Non-pigmented ciliary epithelial cell (primary cell): ENCODE results near the gene CST6.
"Not testable (repeated sequence)": the region's sequence is repeated elsewhere in the genome, so short reads cannot be mapped to it uniquely, and the experiment has no call there.

Source experiments
- DNase-seq: peaks from one replicate; pipeline ENCODE4 v3.0.0-alpha.2; 2010; ENCODE audit warnings: low read depth

Gene CST6

DNA sequence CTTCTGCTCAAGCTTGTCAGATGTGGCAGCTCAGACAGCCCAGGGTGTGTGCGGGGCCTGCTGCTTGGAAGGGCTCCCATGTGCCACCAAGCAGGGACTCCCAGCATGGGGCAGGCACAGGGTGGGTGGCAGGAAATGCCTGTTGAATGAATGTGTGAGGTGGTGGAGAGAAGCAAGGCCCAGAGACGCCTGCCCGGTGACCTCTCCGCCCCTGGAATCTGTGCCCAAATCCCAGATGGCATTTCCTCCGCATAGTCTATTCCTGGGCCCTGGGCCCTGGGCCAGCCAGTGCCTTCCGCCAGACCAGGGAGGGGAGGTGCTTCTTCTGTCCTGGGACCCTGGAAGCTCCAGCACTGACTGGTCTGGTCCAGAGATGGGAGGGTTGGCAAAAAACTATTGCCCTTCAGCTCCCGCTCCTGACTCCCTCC lies 3.7 kb downstream of the CST6 start:
- no peak for DNase-seq

DNA sequence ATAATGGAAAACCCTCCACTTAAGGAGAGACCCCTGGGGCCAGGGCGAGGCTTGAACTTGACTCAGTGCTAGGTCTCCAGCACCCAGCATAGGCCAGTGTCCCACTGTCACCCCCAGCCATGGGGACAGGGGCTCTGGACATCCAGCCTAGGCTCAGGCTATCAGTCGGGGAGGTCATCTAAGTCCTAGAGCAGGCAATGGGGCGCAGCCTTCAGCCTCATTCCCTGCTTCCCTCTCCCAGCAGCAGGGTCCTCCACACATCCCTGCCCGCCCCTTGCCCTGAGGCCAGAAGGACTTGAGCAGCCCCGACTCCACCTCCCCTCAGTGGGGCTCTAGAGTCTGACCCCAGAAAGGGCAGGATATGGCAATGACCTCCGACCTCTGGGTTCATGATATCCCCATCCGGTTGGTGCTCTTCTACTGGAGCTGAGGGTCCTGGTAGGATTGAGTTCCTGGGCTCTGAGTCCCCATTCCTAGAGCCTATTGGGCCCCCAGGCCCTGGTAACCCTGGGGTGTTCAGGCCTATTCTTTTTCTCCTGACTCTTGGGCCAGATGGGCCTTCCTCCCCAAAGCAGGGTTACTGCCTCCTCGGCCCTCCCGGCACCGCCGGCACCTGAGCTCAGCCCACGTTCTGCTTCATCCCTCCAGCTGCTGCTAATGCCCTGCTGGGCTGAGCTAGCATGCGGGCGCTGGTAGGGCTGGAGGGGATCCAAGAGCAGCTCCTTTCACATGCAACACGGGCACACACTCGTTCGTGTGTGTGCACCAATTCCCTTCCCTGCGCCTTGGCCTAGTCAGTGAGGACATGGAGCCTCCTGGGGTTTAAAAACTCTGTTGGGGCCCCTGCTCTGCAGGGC lies 4.4 kb downstream of the CST6 start:
- DNase-seq, result no peak

DNA sequence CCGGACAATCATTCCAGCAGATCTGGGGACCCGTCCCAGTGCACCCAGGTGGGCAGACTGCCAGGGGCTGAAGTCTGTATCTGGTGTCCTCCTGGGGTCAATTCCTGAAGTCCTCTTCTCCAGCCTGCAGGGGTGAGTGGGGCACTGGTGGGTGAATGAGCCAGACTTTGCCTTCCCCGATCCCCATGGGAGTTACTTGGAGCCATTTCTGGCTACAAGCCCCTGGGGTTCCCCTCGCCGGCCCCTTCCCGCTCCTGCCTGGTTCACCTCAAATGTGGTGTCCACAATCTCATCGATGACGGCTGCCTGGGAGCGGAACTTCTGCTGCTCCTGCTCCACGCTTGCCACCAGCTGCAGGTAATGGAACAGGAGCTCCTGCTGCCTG lies 5.0 kb downstream of the CST6 start:
- no peak for DNase-seq

DNA sequence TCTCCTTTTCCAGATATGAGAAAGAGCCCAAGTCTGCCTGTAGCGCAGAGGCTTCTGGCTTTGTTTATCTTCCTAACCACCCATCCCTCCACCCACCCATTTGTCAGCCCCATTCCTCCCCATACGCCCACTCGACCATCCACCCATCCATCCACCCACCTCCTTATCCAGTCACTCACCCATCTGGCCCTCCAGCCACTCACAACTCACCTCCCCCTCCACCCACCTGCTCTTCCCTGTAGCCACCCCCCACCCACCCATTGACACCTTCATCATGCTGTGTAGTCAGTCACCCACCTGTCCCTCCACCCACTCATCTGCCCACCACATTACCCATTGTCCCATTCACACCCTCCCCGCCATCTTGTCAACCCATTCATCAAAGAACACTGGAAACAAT lies 5.5 kb downstream of the CST6 start:
- DNase-seq, result no peak

DNA sequence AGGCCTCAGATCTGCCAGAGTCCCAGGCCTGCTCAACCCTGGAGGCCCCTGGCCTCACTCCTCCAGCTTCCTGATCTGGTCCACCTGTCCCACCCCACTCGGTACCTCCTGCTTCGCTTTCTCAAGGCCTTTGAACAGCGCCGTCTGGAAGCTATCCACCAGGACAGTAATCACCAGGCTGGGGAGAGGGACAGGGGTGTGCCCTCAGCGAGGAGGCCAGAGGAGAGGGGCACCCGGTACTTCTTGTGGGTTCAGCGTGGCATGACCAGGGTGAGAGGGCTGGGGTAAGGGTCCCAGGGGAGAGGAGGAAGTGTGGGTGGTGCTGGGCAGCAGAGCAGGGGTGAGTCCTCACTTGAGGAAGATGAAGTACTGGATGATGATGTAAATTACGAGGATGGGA lies 8.4 kb downstream of the CST6 start:
- DNase-seq, result no peak

DNA sequence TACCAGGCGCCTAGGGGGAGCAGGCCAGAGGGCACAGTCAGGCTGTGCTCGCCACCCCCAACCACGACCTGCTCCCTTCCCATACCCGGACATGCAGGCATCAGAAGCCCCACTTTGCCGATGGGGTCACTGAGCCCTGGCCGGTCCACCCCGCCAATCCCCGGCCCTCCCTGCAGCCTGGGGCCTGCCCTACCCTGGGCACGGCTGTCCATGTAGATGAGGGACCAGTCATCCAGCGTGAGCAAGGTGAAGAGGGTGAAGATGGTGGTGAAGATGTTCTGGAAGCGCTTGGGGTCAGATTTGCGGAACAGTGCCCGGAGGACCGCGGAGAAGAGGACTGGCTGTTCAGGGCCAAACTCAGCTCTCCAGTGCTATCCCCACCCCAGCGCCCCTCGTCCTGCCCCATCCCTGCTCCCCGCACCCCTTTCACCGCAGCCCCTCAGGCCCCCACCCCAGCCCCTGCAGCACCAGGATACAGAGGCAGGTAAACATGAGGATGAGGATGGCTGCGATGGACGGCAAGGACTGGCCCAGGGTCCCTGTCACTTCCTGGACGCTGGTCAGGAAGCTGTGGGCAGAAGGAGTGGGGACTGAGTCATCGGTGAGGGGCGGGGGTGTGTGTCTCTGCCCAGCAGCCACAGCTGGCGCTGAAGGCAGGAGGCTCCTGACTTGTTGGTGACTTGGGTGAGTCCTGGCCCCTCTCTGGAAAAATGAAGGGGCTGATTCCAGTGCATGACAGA lies 9.0 kb downstream of the CST6 start:
- DNase-seq, result no peak

DNA sequence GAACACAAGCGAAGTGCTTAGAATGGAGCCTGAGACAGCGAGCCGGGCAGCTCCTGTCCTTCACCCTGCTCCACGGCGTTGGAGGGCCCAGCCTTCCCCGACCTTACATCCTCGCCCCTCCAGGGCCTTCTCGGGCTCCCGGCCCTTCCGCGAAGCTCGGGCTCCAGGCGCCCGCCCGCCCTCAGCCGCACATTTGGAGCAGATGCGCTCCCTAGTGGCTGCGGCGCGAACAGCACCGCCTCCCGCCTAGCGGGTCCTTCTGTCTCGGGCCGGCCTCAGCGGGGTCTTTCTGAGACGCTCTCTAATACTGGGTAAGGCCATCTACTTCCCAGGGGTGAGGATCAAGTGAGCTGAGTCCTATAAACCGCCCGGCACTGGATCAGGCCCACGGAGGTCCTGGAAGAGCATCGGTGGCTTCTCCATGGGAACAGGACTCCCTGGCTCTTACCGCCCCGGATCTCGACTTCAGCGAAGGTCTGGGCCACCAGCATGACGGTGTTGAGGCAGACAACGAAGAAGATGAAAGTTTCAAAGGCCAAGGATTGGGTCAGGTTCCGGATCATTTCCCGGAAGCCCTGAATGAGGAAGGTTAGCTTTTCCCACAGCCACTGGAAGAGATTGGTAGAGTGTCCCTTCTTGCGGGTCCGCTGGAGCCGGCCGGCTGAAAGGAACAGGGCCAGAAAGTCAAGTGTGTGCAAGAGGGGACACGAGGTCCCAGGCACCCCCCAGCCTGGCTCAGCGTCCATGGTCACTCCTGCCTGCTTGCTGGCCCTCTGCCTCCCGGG lies 10.8 kb downstream of the CST6 start:
- no peak for DNase-seq

DNA sequence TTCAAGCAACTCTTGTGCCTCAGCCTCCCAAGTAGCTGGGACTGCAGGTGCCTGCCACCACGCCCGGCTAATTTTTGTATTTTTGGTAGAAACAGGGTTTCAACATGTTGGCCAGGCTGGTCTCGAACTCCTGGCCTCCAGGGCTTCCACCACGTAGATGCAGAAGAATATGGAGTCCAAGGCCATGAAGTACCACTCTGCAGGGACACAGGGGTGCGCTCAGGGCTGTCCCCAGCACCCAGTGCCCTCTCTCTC lies 11.3 kb downstream of the CST6 start:
- not testable (repeated sequence) for DNase-seq

DNA sequence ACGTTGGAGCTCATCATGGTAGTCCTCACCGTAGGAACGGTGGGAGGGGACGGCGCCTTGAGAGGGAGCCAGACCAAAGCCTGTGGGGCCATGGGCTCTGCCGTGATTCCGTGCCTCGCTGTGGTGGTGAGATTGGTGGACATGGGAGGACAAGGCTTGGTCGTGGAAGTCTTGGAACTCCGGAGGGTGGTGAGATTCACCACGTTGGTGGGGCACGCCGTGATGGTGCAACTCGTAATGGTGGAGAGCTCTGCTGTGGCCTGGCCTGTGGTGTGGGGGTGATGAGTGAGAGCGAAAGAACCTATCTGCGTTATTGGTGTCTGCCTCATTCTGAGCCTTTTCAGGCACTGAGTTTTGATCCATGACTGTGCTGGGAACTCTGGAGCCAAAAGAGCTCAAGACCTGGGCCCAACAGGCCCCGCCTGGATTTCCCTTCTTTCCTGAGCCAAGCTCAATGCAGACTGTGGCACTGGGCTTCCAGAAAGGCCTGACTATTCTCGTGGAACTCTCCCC lies 14.3 kb downstream of the CST6 start, which contains the start of gene CATSPER1:
CATSPER1 (minus strand) TSS at position 463 of the 513 bp plus-strand sequence; CDS start at position 363, 100 bp downstream.
- DNase-seq, result no peak

DNA sequence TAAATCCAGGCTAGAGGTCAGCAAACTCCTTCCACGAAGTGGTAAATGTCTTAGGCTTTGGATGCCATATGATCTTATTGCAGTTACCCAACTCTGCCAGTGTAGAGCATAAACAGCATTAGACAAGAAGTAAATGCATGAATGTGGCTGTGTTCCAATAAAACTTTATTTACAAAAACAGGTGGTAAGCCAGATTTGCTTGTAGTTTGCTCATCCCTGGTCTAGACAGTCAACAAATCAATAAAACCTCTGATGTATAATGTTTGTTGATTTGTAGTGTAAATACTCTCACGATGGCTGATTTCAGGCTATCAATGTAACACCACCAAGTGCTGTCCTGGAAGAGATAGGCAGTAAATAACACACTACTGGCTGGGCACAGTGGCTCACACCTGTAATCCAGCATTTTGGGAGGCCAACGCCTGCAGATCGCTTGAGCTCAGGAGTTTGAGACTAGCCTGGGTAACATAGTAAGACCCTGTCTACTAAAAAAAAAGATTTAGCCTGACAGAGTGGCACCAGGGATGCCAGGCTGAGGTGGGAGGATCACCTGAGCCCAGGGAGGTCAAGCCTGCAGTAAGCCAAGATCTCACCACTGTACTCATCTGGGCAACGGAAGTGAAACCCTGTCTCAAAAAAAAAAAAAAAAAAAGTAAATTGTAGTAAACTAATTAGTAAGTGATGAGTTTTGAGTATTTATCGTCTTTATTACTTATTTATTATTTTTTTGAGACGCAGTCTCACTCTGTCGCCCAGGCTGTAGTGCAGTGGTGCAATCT lies 21.3 kb downstream of the CST6 start:
- DNase-seq, result no peak

DNA sequence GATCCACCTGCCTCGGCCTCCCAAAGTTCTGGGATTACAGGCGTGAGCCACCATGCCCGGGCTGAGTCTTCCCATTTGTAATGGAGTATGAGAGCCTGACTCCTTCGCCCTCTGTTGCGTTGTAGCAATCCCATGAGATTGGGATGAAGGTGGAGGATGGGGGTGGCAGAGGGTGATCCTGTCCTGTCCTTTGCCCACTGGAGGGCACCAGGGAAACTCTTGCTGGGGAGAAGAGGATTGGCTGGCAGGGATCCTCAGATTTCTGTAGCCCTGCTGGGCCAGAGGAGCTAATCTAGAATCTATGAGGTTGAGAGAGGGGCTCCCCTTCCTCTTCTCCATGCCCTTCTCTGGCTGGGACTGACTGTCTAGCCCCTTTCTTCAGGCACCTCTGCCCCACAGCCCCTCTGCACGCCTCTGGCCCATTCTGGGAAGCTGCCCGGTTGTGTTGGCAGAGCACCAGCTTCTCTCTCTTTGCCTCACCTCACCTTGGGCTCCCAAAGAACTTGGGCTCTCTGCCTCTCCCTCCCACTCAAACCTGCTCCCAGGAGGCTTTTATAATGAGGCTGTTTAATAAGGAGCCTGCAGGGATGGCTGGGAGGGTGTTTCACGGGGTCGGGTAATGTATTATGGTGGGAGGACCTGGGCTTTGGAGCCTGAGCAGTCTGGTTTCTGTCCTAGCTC lies 24.0 kb downstream of the CST6 start:
- DNase-seq, result no peak

DNA sequence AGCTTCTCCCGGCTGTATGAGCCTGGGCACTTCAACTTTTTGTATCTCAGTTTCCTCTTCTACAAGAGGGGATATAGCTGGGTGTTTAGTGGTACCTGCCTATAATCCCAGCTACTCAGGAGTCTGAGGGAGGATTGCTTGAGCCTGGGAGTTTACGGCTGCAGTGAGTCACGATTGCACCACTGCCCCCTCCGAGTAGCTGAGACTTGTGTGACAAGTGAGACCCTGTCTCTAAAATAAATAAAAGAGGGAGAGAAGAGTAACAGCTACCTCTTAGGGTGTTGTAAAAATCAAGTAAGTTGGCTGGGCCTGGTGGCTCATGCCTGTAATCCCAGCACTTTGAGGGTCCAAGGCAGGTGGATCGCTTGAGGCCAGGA lies 24.5 kb downstream of the CST6 start:
- DNase-seq, result no peak

DNA sequence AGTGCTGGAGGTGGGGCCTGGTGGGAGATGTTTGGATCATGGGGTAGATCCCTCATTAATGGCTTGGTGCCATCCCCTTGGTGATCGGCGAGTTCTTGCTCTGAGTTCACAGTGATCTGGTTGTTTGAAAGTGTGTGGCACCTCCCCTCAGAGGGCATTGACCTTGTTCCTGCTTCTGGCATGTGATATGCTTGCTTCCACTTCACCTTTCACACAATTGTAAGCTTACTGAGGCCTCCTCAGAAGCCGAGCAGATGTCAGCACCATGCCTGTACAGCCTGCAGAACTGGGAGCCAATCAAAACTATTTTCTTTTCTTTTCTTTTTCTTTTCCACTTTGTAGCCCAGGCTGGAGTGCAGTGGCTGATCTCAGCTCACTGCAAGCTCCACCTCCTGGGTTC lies 25.5 kb downstream of the CST6 start:
- no peak for DNase-seq

DNA sequence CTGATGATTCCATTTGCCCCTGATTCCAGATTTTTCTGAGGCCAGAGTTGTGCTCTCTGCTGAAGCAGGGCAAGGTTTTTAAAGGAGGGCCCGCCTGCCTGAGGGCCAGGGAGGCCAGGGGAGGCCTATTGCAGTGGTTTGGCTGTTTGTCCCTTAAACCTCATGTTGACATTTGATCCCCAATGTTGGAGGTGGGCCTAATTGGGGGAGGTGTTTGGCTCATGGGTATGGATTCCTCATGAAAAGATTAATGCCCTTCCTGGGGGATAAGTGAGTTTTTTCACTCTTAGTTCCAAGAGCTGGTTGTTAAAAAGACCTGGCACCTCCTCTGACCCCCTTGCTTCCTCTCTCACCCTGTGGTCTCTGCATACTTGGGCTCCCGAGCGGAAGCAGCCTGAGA lies 28.0 kb downstream of the CST6 start:
- no peak for DNase-seq

DNA sequence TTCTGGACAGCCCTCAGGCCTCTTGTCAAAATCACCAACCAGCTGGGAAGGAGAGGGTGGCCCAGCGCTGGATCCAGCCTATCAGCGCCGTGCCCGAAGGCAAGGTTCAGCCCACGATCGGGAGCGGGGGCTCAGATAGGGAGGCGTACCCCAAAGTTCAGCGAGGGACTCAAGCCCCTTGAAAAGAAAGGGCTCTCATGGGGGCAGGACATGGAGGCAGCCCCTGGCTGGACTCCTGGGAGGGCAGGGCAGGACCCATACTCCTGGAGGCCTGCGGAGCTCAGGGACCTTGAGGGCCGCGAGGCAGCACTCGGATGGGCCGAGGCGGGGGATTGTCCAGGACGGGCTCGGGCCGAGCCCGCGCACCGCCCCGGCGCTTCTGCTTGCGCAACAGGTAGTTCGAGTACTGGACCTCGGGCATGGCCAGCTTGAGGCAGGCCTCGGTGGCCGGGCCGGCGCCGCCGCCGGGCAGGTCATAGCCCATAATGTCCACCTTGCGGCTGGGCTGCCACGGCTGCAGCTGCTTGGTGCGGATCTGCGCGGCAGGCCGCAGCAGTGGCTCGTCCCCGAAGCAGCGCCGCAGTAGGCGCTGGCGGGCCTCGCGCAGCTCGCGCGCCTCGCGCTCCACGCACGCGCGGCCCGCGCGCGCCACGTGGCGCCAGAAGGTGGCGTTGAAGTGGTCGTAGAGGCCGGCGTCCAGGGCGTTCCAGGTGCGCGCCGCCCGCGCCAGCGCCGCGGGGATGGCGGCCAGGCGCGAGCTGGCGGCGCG lies 30.6 kb downstream of the CST6 start:
- DNase-seq, result no peak

DNA sequence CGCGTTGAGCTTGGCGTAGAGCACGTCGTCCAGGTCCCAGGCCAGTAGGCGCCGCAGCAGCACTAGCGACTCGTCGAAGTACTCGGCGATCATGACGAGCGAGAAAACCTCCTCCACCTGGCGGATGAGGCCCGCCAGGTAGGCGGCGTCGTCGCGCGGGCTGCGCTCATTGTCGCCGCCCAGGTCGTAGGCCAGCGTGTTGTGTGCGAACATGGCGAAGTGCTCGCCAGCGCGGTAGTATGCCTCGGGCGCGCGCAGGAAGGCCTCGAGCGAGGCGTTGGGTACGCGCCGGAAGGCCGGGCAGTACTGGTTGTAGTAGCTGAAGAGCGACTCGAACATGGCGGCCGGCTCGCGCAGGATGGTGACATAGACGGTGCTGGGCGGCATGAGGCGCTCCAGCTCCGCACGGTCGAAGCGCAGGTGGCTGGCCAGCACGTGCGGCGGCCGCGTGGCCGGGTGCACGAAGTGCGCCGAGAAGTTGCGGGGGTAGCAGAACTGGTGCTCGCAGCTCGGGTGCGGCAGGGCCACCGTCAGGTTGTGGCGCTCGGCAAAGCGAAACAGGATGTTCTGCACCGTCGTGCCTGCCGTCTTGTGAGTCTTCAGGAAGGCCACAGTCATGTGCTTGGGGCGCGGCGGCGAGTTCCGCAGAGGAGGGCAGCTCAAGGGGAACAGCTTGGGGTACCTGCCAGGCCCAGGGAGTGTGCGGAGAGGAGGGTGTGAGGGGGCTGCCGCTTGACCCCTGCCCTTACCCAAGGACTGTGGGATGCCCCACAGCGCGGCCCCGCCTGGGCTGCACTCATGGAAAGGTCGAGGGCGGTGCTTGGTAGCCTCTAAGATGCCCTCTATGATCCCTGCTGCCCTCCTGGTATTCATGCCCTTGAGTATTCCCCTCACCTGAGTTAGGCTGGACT lies 31.4 kb downstream of the CST6 start:
- no peak for DNase-seq

DNA sequence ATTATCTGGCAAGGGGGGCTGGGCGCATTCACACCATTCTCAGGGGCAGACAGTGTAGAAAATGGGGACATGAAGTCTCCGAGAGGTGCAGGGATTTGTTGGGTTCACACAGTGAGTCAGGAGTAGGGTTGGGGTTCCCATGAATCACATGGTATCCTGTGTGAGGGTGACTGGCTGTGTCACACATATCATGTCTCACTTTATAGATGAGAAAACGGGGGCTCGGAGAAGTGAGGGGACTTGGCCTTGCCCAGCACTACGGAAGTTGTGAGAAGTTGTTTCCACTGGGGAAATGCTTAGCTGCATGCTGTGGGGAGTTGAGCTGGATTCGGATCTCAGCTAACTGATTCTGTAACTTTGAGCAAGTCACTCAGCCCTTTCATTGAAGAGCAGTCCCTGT lies 32.9 kb downstream of the CST6 start:
- no peak for DNase-seq

DNA sequence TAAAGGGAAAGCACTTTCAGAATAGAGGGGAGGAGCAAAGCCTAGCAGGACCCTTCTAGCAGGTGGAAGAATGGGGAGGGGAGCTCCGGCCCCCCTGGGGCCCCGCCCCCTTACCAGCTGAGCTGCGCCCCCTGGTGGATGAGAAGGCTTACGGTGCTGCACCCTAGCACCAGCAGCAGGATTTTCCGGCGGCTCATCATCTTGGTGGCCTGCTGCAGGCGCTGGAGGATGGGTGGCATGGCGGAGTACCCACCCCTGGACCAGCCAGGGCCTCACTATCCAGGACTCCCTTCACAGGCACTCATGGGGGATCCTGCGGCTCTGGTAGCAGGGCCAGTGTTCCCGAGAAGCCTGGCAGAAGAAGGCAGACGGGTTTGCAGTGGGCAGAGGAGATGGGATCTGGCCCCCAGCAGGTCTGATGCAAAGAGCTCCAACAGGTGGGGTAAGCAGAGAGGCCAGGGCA lies 33.4 kb downstream of the CST6 start:
- DNase-seq, result no peak

DNA sequence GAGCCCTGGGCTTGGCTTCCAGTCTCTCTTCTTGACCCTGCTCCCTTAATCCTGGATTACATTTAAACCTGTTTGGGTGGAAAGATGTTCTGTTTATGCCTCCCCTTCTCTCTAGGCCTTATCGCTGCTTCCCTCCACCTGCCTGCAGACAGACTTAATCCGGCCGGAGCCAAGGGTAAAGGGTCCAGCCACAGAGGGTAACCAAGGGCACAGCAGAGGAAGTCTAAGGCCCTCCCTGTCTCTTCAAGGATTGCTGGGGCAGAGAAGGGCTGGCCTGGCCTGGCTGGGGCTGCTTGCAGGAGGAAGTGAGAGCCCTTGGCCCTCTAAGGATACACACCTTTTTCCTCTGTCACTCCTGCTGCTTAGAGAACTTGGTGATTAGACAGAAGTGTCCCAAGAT lies 35.1 kb downstream of the CST6 start:
- no peak for DNase-seq
